Common myeloid progenitor, CD34-positive (primary cell): ENCODE measurements around the gene C19orf12. TPM values are rescaled to one million over a fixed set of nuclear protein-coding genes. Genes with fewer than 3 reads are reported as not detected.

Experiments used
- CTCF ChIA-PET: fragments of 350-600 bp; sonication (Branson Sonifier 250); formaldehyde crosslinking; loops from one replicate; lab custom pipeline; 2021; ENCODE audit warnings: antibody characterized with exemption; lab: Charles Lee
- POLR2A ChIA-PET: fragments of 350-600 bp; sonication (Branson Sonifier 250); formaldehyde crosslinking; loops from one replicate; lab custom pipeline; 2021; ENCODE audit warnings: antibody characterized with exemption; lab: Charles Lee
- DNase-seq, 3 donors: peaks; one replicate each; pipeline versions ENCODE4 v3.0.0 to v3.0.0-alpha.2; 2013
- H3K27ac ChIP-seq, 2 experiments: 1 replicate in 1 of 2; 2 replicates in 1 of 2; pipeline ENCODE4 v1.7.0; 2013; ENCODE audit warnings: inconsistent platforms in 2 of 2, low read length in 2 of 2, mild to moderate bottlenecking in 2 of 2, low read depth in 1 of 2, moderate library complexity in 1 of 2; ENCODE audit not compliant: severe bottlenecking in 2 of 2, insufficient read depth in 1 of 2, poor library complexity in 1 of 2
- H3K27me3 ChIP-seq, 5 experiments: replicated peaks in 2 of 5; 1 replicate in 3 of 5; 2 replicates in 2 of 5; pipeline versions ENCODE4 v1.6.1 to v1.7.0; 2013; ENCODE audit warnings: low read length in 4 of 5, mild to moderate bottlenecking in 2 of 5, moderate library complexity in 2 of 5, inconsistent platforms in 1 of 5; ENCODE audit not compliant: insufficient read depth in 5 of 5, control insufficient read depth in 4 of 5
- H3K36me3 ChIP-seq, 4 experiments: 1 replicate in 2 of 4; 2 replicates in 2 of 4; pipeline versions ENCODE4 v1.6.1 to v1.7.0; 2013; ENCODE audit warnings: low read length in 3 of 4, control low read depth in 1 of 4, mild to moderate bottlenecking in 1 of 4; ENCODE audit not compliant: control insufficient read depth in 4 of 4, insufficient read depth in 4 of 4
- H3K4me1 ChIP-seq, 4 experiments: 1 replicate in 3 of 4; 2 replicates in 1 of 4; pipeline versions ENCODE4 v1.6.1 to v1.7.1; 2013; ENCODE audit warnings: low read length in 3 of 4, mild to moderate bottlenecking in 3 of 4, control low read depth in 1 of 4, inconsistent platforms in 1 of 4, moderate library complexity in 1 of 4; ENCODE audit not compliant: control insufficient read depth in 4 of 4, insufficient read depth in 4 of 4; ENCODE audit errors: control extremely low read depth in 1 of 4
- H3K4me3 ChIP-seq, 7 experiments: 1 replicate in 4 of 7; 2 replicates in 3 of 7; pipeline versions ENCODE4 v1.5.1 to v1.7.0; 2013; ENCODE audit warnings: mild to moderate bottlenecking in 7 of 7, low read length in 6 of 7, moderate library complexity in 6 of 7, inconsistent platforms in 2 of 7, low read depth in 2 of 7, control low read depth in 1 of 7; ENCODE audit not compliant: insufficient read depth in 4 of 7, control insufficient read depth in 1 of 7; ENCODE audit errors: extremely low read depth in 1 of 7
- H3K9me3 ChIP-seq, 5 experiments: 1 replicate in 4 of 5; 2 replicates in 1 of 5; pipeline versions ENCODE4 v1.6.1 to v1.7.1; 2013; ENCODE audit warnings: low read length in 4 of 5, mild to moderate bottlenecking in 2 of 5, inconsistent platforms in 1 of 5, low read depth in 1 of 5, moderate library complexity in 1 of 5; ENCODE audit not compliant: control insufficient read depth in 4 of 5, insufficient read depth in 2 of 5; ENCODE audit errors: control extremely low read depth in 1 of 5
- WGBS: methylation state at CpG from one replicate; pipeline ENCODE4 v1.1.5; 2013; ENCODE audit not compliant: insufficient coverage; 5-methylcytosine and 5-hydroxymethylcytosine counted together
- polyA plus RNA-seq: library from polyadenylated mRNA; unstranded; fragments of 120-200 nt; gene quantifications from one replicate; pipeline ENCODE4 v1.2.1, GENCODE V29; 2013

C19orf12 gene
- polyA plus RNA-seq: 12.8 TPM

- DNase-seq: peak; percentile 32 to 62 (median 47)
- POLR2A ChIA-PET: no interaction called here
- CTCF ChIA-PET: interaction anchor here (1.7 to 9.6 kb wide), 6 partner anchors 15 to 106 kb away, joined by 7 to 113 read pairs (median 20); partner anchors contain the start of genes PLEKHF1 and POP4
- WGBS: under 1% methylated on average over 51 of the region's 72 CpGs
- Histone ChIP-seq H3K9me3 (no peaks in the 10 kb centered on the region), H3K27me3 (no peaks in the 10 kb centered on the region), H3K36me3 (peaks cover 0 to 5% (median 2%) of the 10 kb centered on the region in 4 experiments), H3K4me3 (peak within 1 kb of the TSS; percentile 73 to 93 (median 84)), H3K4me1 (peaks cover 7 to 52% (median 45%) of the 10 kb centered on the region in 4 experiments), H3K27ac (peak within 1 kb of the TSS; percentile 74 to 90)
These were observed at the start of gene C19orf12 for GRCh38 chr19:29714953-29715700. C19orf12 (minus strand) TSS chr19:29715261; CDS start chr19:29708413, 6,848 bp downstream.

- H3K4me1 ChIP-seq: peaks cover 0 to 3% (median 1%) of the 10 kb centered on the region in 4 experiments
- H3K9me3 ChIP-seq: no peaks in the 10 kb centered on the region
- CTCF ChIA-PET: no interaction called here
- no peak overlapping the region for H3K4me3 ChIP-seq
- no peaks in the 10 kb centered on the region for H3K36me3 ChIP-seq
- H3K27ac ChIP-seq: no peak overlapping the region
- DNase-seq: no peak
- WGBS: 98% methylated on average over 6 of the region's 8 CpGs
- no peaks in the 10 kb centered on the region for H3K27me3 ChIP-seq
- POLR2A ChIA-PET: no interaction called here
These were observed 49.3 kb upstream of the C19orf12 start for GRCh38 chr19:29764361-29764760.

GRCh38 chr19:29763196-29763595 is 48.1 kb upstream of the C19orf12 start:
- WGBS: 94% methylated on average over 4 of the region's 4 CpGs
- no peaks in the 10 kb centered on the region for H3K36me3 ChIP-seq
- peaks cover 0 to 3% (median 1%) of the 10 kb centered on the region in 4 experiments for H3K4me1 ChIP-seq
- no peak overlapping the region for H3K27ac ChIP-seq
- POLR2A ChIA-PET: no interaction called here
- no peaks in the 10 kb centered on the region for H3K27me3 ChIP-seq
- CTCF ChIA-PET: interaction anchor here (0.5 kb wide), 1 partner anchor 11 kb away, joined by 5 read pairs; no protein-coding TSS in a partner anchor
- H3K4me3 ChIP-seq: no peak overlapping the region
- no peak for DNase-seq
- no peaks in the 10 kb centered on the region for H3K9me3 ChIP-seq

- 90% methylated on average over 10 of the region's 14 CpGs for WGBS
- Histone ChIP-seq H3K4me3 (no peak overlapping the region), H3K4me1 (peaks cover 0 to 3% (median 1%) of the 10 kb centered on the region in 4 experiments), H3K27me3 (no peaks in the 10 kb centered on the region), H3K36me3 (no peaks in the 10 kb centered on the region), H3K9me3 (no peaks in the 10 kb centered on the region), H3K27ac (no peak overlapping the region)
- ChIA-PET CTCF (interaction anchor here (0.5 to 6.5 kb wide), 8 partner anchors 8 to 933 kb away, joined by 3 to 39 read pairs (median 4); no protein-coding TSS in a partner anchor), POLR2A (no interaction called here)
- no peak for DNase-seq
These were observed 46.6 kb upstream of the C19orf12 start for GRCh38 chr19:29761575-29762232.

GRCh38 chr19:29760752-29761502 is 45.9 kb upstream of the C19orf12 start:
- Histone ChIP-seq H3K36me3 (no peaks in the 10 kb centered on the region), H3K27me3 (no peaks in the 10 kb centered on the region), H3K4me1 (peaks cover 0 to 3% (median 1%) of the 10 kb centered on the region in 4 experiments), H3K4me3 (no peak overlapping the region), H3K27ac (no peak overlapping the region), H3K9me3 (no peaks in the 10 kb centered on the region)
- CTCF ChIA-PET: interaction anchor here (0.5 to 6.5 kb wide), 13 partner anchors 8 to 1576 kb away, joined by 3 to 39 read pairs (median 4); no protein-coding TSS in a partner anchor
- 100% methylated on average over 13 of the region's 16 CpGs for WGBS
- POLR2A ChIA-PET: no interaction called here
- no peak for DNase-seq

- CTCF ChIA-PET: interaction anchor here (1.0 to 6.5 kb wide), 9 partner anchors 10 to 128 kb away, joined by 3 to 39 read pairs (median 4); no protein-coding TSS in a partner anchor
- WGBS: 97% methylated on average over 5 of the region's 5 CpGs
- H3K27ac ChIP-seq: no peak overlapping the region
- no peak overlapping the region for H3K4me3 ChIP-seq
- DNase-seq: no peak
- peaks cover 0 to 3% (median 1%) of the 10 kb centered on the region in 4 experiments for H3K4me1 ChIP-seq
- no peaks in the 10 kb centered on the region for H3K9me3 ChIP-seq
- H3K27me3 ChIP-seq: no peaks in the 10 kb centered on the region
- H3K36me3 ChIP-seq: no peaks in the 10 kb centered on the region
- POLR2A ChIA-PET: no interaction called here
These were observed 44.3 kb upstream of the C19orf12 start for GRCh38 chr19:29759359-29759758.
